Uterus (tissue), 2 donors: ENCODE results near the gene PDCD7.

Experiments used
- POLR2A ChIP-seq, 2 donors: fragments of 450-650 bp; IDR thresholded peaks; one replicate each; pipeline ENCODE4 v1.6.1; 2016; ENCODE audit warnings: antibody characterized with exemption in 2 of 2, mild to moderate bottlenecking in 1 of 2, moderate library complexity in 1 of 2
- TF ChIP-seq, protein P1 (sequence below), 4 experiments: fragments of 200-600 bp in 2 of 4; fragments of 450-650 bp in 2 of 4; sonication (generic) in 2 of 4; IDR thresholded peaks; one replicate each; pipeline ENCODE4 v1.5.1; 2016 to 2019; ENCODE audit warnings: antibody characterized with exemption in 4 of 4, mild to moderate bottlenecking in 2 of 4, moderate library complexity in 1 of 4

GRCh38 chr15:65175511-65175910 lies 41.9 kb upstream of the PDCD7 start:
- TF ChIP-seq, protein P1, sequence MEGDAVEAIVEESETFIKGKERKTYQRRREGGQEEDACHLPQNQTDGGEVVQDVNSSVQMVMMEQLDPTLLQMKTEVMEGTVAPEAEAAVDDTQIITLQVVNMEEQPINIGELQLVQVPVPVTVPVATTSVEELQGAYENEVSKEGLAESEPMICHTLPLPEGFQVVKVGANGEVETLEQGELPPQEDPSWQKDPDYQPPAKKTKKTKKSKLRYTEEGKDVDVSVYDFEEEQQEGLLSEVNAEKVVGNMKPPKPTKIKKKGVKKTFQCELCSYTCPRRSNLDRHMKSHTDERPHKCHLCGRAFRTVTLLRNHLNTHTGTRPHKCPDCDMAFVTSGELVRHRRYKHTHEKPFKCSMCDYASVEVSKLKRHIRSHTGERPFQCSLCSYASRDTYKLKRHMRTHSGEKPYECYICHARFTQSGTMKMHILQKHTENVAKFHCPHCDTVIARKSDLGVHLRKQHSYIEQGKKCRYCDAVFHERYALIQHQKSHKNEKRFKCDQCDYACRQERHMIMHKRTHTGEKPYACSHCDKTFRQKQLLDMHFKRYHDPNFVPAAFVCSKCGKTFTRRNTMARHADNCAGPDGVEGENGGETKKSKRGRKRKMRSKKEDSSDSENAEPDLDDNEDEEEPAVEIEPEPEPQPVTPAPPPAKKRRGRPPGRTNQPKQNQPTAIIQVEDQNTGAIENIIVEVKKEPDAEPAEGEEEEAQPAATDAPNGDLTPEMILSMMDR (IDR thresholded peaks at IDR 0.05): no peak
- no peak for TF ChIP-seq POLR2A (IDR thresholded peaks at IDR 0.05)
